Endothelial cell of umbilical vein (primary cell): ENCODE results near the gene HRH2. TPM values are rescaled to one million over a fixed set of nuclear protein-coding genes. Genes with fewer than 3 reads are reported as not detected.

Experiments used
- BruUV-seq: library from RNA; stranded (reverse); fragments of 400-500 nt; replicated peaks from 2 replicates; lab custom pipeline; 2021; lab: Mats Ljungman, UMichigan
- CTCF ChIA-PET: fragments of 300-600, 350-600 bp; sonication (Branson Sonifier 250); formaldehyde crosslinking; loops from one replicate; lab custom pipeline; 2021; ENCODE audit warnings: antibody characterized with exemption, inconsistent platforms; lab: Charles Lee
- POLR2A ChIA-PET: fragments of 300-600, 350-600 bp; sonication (Branson Sonifier 250); formaldehyde crosslinking; loops from one replicate; lab custom pipeline; 2021; ENCODE audit warnings: antibody characterized with exemption, inconsistent platforms; lab: Charles Lee
- DNase-seq: peaks from one replicate; pipeline ENCODE4 v3.0.0-alpha.2; 2011; ENCODE audit warnings: low read depth, low spot score
- FAIRE-seq: peaks from 2 replicates; lab custom pipeline; 2011; peaks lifted over from hg19 to GRCh38; lab: Jason Lieb, UNC
- H2AFZ ChIP-seq: 2 replicates; pipeline ENCODE4 v1.6.0; 2012; ENCODE audit warnings: low read depth, low read length, control low read depth, inconsistent platforms
- H3K27ac ChIP-seq: 2 replicates; pipeline ENCODE4 v1.5.1; 2011; ENCODE audit warnings: low read depth, mild to moderate bottlenecking, control low read depth, low read length, moderate library complexity; ENCODE audit not compliant: insufficient read depth
- H3K27me3 ChIP-seq, 2 experiments: 2 replicates each; pipeline versions ENCODE4 v1.6.0 to v1.6.1; 2011; ENCODE audit warnings: low read length in 2 of 2, mixed read lengths in 1 of 2; ENCODE audit not compliant: control insufficient read depth in 2 of 2, insufficient read depth in 2 of 2
- H3K36me3 ChIP-seq, 2 experiments: 2 replicates in 1 of 2; 3 replicates in 1 of 2; pipeline ENCODE4 v1.5.1; 2011; ENCODE audit warnings: low read length in 2 of 2, mild to moderate bottlenecking in 1 of 2, moderate library complexity in 1 of 2; ENCODE audit not compliant: control insufficient read depth in 2 of 2, insufficient read depth in 2 of 2; ENCODE audit errors: extremely low read depth in 1 of 2
- H3K4me1 ChIP-seq: 3 replicates; pipeline ENCODE4 v1.5.1; 2011; ENCODE audit warnings: mild to moderate bottlenecking, low read length; ENCODE audit not compliant: control insufficient read depth, insufficient read depth; ENCODE audit errors: extremely low read depth
- H3K4me2 ChIP-seq: 2 replicates; pipeline ENCODE4 v1.6.1; 2011; ENCODE audit warnings: low read length, control low read depth, mixed read lengths; ENCODE audit not compliant: insufficient read depth
- H3K4me3 ChIP-seq, 3 experiments: fragments of 200-600 bp in 1 of 3; sonication (generic), shearing (Covaris generic) in 1 of 3; replicated peaks in 1 of 3; 2 replicates each; pipeline ENCODE4 v1.5.1; 2011 to 2016; ENCODE audit warnings: control low read depth in 3 of 3, low read length in 3 of 3, mild to moderate bottlenecking in 2 of 3, inconsistent platforms in 1 of 3, low read depth in 1 of 3, moderate library complexity in 1 of 3; ENCODE audit not compliant: insufficient read depth in 1 of 3
- H3K79me2 ChIP-seq: 2 replicates; pipeline ENCODE4 v1.6.0; 2012; ENCODE audit warnings: low read length, inconsistent platforms; ENCODE audit not compliant: control insufficient read depth, insufficient read depth
- H3K9ac ChIP-seq: replicated peaks from 2 replicates; pipeline ENCODE3; 2011; ENCODE audit warnings: low read length, control low read depth; ENCODE audit not compliant: insufficient read depth; ENCODE audit errors: extremely low read depth
- H3K9me1 ChIP-seq: replicated peaks from 3 replicates; pipeline ENCODE4 v1.6.0; 2011; ENCODE audit warnings: mild to moderate bottlenecking, low read length; ENCODE audit not compliant: control insufficient read depth, insufficient read depth; ENCODE audit errors: extremely low read depth
- H3K9me3 ChIP-seq: replicated peaks from 2 replicates; pipeline ENCODE4 v1.5.1; 2012; ENCODE audit warnings: low read length, inconsistent platforms; ENCODE audit not compliant: control insufficient read depth, insufficient read depth
- H4K20me1 ChIP-seq: replicated peaks from 2 replicates; pipeline ENCODE3; 2011; ENCODE audit warnings: mild to moderate bottlenecking, low read length; ENCODE audit not compliant: control insufficient read depth, insufficient read depth; ENCODE audit errors: extremely low read depth
- EZH2 ChIP-seq: IDR thresholded peaks from 2 replicates; pipeline ENCODE4 v1.6.1; 2012; ENCODE audit warnings: borderline replicate concordance, low read depth, mild to moderate bottlenecking, moderate library complexity, low read length, inconsistent platforms; ENCODE audit not compliant: severe bottlenecking
- FOS ChIP-seq: IDR thresholded peaks from 2 replicates; pipeline ENCODE4 v1.6.1; 2011; ENCODE audit warnings: mild to moderate bottlenecking, low read length, moderate library complexity, borderline replicate concordance; ENCODE audit not compliant: insufficient read depth
- GATA2 ChIP-seq: IDR thresholded peaks from 2 replicates; pipeline ENCODE4 v1.7.0; 2011; ENCODE audit warnings: low read depth, mild to moderate bottlenecking, moderate library complexity, mixed read lengths, low read length; ENCODE audit not compliant: insufficient read length, insufficient read depth
- JUN ChIP-seq: IDR thresholded peaks from 2 replicates; pipeline ENCODE4 v1.6.1; 2011; ENCODE audit warnings: borderline replicate concordance, low read depth; ENCODE audit not compliant: insufficient read length, insufficient read depth
- MYC ChIP-seq: IDR thresholded peaks from one replicate; pipeline ENCODE4 v1.6.1; 2011; ENCODE audit warnings: mild to moderate bottlenecking, low read depth, low read length
- POLR2A ChIP-seq: IDR thresholded peaks from 2 replicates; pipeline ENCODE4 v1.6.1; 2012; ENCODE audit warnings: low read depth, mild to moderate bottlenecking, control low read depth, low read length
- POLR2AphosphoS5 ChIP-seq: IDR thresholded peaks from 2 replicates; pipeline ENCODE4 v1.6.1; 2012; ENCODE audit warnings: low read depth, mild to moderate bottlenecking, control low read depth, low read length, moderate library complexity; ENCODE audit not compliant: insufficient read depth
- dilution Hi-C: fragments of 300-500 bp; cut with MboI; formaldehyde crosslinking; loops from one replicate; pipeline ENCODE4 v1.15.0; 2019; ENCODE audit warnings: low sequenced_read_pairs; ENCODE audit not compliant: extremely low pct_ligation_motif_present
- intact Hi-C: fragments of 100-400 bp; cut with micrococcal nuclease; formaldehyde crosslinking; loops from one replicate; pipeline ENCODE4 v1.10.0; 2022
- polyA plus RNA-seq, 4 experiments: library from polyadenylated mRNA; depleted of rRNA in 3 of 4; stranded (reverse) in 3 of 4; unstranded in 1 of 4; fragments of >200 nt; gene quantifications; 2 replicates each; pipeline versions ENCODE4 v1.2.1 to v1.2.3, GENCODE V29; 2011 to 2012; ENCODE audit warnings: missing spikeins in 1 of 4
- total RNA-seq: library from RNA; stranded (reverse); gene quantifications from 2 replicates; pipeline ENCODE4 v1.2.3, GENCODE V29; 2021
- TF ChIP-seq, protein P1 (sequence below): IDR thresholded peaks from 2 replicates; pipeline ENCODE4 v1.6.1; 2011; ENCODE audit not compliant: insufficient read depth, insufficient read length
- TF ChIP-seq, protein P2 (sequence below), 2 donors: IDR thresholded peaks; 1 replicate in 1 of 2; 2 replicates in 1 of 2; pipeline ENCODE4 v1.5.1; 2011; ENCODE audit warnings: low read length in 2 of 2, mild to moderate bottlenecking in 2 of 2, moderate library complexity in 2 of 2, control low read depth in 1 of 2, inconsistent platforms in 1 of 2, low read depth in 1 of 2; ENCODE audit not compliant: insufficient read depth in 1 of 2; ENCODE audit errors: extremely low read depth in 1 of 2

The HRH2 gene
- total and polyA plus RNA-seq, 2 donors (not counting 3 experiments of a cell fraction or from before 2014, with no cell fraction given): not detected

DNA sequence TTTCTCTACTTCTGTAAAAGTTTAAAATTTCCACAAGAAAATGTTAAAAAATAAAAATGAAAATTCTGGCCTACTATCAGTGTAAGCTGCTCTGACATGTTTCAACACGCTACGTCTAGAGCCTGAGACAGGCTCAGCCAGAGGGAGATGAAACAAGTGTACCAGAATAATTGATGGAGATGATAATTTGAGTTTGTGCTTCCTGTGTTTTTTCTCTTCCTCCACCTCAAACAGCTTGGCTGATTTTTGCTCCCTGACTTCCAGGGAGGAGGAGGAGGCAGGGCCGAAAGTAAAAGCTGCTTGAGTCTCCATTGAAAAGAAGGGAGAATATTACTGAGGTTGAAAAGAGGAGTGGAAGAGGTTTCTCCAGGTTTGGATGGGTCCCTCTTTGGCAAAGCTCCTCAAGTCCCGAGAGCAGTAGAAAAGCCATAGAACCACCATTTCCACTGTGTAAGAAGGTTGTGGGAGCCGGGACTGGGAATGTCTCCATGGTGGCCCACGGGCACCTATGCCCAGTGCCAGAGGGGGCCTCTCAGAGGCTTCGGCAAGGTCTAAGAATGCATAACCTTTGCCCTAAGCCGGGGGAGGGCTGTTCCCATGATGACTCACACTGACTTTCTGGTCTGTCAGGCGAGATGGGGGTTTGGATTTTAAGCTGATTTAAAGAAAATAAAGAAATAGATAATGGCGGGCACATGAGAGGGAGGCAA is 95.1 kb downstream of the HRH2 start:
- ChIA-PET POLR2A (no interaction called here), CTCF (no interaction called here)
- H3K9ac ChIP-seq: no peak overlapping the region
- no peaks in the 10 kb centered on the region for H3K79me2 ChIP-seq
- H3K4me2 ChIP-seq: no peak overlapping the region
- no peaks in the 10 kb centered on the region for H4K20me1 ChIP-seq
- no peaks in the 10 kb centered on the region for H3K9me3 ChIP-seq
- TF ChIP-seq GATA2 (no peak), EZH2 (no peak), POLR2AphosphoS5 (no peak), MYC (no peak), POLR2A (no peak), FOS (no peak), JUN (no peak)
- TF ChIP-seq, protein P1, sequence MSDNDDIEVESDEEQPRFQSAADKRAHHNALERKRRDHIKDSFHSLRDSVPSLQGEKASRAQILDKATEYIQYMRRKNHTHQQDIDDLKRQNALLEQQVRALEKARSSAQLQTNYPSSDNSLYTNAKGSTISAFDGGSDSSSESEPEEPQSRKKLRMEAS: no peak
- TF ChIP-seq, protein P2, sequence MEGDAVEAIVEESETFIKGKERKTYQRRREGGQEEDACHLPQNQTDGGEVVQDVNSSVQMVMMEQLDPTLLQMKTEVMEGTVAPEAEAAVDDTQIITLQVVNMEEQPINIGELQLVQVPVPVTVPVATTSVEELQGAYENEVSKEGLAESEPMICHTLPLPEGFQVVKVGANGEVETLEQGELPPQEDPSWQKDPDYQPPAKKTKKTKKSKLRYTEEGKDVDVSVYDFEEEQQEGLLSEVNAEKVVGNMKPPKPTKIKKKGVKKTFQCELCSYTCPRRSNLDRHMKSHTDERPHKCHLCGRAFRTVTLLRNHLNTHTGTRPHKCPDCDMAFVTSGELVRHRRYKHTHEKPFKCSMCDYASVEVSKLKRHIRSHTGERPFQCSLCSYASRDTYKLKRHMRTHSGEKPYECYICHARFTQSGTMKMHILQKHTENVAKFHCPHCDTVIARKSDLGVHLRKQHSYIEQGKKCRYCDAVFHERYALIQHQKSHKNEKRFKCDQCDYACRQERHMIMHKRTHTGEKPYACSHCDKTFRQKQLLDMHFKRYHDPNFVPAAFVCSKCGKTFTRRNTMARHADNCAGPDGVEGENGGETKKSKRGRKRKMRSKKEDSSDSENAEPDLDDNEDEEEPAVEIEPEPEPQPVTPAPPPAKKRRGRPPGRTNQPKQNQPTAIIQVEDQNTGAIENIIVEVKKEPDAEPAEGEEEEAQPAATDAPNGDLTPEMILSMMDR (IDR thresholded peaks at IDR 0.05; ENCODE audit: extremely low read depth in 1 of 2, insufficient read depth in 1 of 2, low read depth in 1 of 2, low read length in 2 of 2): no peak
- no peaks in the 10 kb centered on the region for H3K27me3 ChIP-seq
- H2AFZ ChIP-seq: no peak overlapping the region
- H3K27ac ChIP-seq: no peak overlapping the region
- no TSS peak for BruUV-seq
- no peaks in the 10 kb centered on the region for H3K4me1 ChIP-seq
- H3K9me1 ChIP-seq: no peaks in the 10 kb centered on the region
- no peaks in the 10 kb centered on the region for H3K36me3 ChIP-seq
- dilution Hi-C loops (no loop called here), intact Hi-C loops (no loop called here)
- FAIRE-seq (no peak), DNase-seq (no peak)
- no peak overlapping the region for H3K4me3 ChIP-seq
